HG03439 (cell line): ENCODE data around the gene TPGS2.
"Not testable (repeated sequence)": the region's sequence is repeated elsewhere in the genome, so short reads cannot be mapped to it uniquely, and the experiment has no call there.

Source experiments
- ATAC-seq: cut with Tn5 transposase; IDR thresholded peaks from one replicate; pipeline ENCODE4 v1.9.1; 2021; ENCODE audit warnings: mild to moderate bottlenecking, moderate library complexity; ENCODE audit not compliant: unreplicated experiment

Gene TPGS2

DNA sequence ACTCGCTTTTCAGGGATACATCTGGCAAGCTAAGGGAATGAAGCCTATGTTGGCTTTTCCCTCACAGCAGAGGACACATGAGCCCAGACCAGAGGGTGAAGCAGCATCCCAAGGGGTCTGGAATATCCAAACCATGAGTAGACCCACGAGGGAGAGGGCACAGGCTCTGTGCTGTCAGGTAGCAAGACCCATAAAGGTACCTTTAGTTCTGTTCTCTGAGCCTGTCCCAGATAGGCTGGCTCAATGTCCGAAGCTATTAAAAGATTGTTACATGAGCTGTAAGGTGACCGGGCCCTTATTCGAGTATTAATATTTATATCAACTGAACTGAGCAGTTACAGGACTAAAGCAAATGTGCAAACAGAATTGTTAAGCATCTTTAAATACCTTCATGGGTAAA is 52.2 kb downstream of the TPGS2 start:
- no peak for ATAC-seq

DNA sequence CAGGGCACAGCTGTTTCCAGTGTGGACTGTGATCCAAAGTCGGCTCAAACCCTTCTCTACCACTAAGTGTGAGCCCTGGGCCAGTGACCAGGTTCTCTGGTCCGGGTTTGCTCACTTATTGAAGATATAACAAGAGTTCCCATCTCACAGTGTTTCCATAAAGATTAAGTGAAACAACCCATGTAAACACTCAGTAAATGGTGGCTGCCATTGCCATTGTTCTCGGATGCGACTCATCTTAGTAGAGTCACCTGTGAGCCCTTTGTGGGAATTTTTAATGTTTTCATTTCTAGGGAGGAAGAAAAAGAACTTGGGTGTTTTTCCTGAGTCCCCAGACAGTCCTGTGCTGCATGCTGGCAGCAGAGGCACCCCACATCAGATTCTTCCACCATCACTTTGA is 53.4 kb downstream of the TPGS2 start:
- no peak for ATAC-seq

DNA sequence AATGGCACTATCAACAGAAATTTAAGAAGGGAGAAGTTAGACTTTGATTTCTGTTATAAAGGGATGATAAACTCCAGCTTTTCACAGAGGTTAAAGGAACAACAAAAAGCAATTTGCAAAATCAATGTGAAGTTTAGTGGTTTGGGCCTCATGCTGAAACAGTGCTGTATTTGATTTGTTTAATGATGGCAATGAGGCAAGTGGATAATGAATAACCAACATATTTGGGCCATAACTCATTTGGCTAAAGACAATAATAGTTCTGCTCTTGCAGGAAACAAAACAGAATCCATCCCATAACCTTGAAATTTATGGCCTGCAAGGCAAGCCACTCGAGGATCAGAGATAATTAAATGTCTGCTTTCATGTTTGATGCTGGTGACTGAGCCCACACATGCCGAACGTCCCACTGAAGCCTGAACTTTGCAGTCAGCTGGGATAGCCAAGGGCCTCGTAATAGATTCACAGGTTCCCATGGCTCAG is 56.5 kb downstream of the TPGS2 start:
- ATAC-seq: no peak

DNA sequence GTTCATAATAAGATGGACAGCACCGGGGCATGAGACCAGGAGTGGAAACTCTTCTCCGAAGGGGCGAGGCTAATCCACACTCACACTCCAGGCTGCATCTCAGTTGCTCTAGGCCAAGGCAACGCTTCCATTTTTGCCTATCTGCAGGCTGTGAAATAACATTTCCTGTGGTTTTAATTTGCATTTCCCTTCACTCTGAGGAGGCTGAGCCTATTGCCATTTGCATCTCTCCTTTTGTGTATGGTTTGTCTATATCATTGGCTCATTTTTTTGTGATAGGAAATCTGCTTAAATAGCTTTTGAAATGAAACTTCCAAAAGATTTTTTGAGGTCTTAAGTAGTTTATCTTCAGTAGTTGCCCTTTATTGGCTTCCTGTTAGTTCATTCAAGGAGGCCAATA is 57.6 kb downstream of the TPGS2 start:
- no peak for ATAC-seq

DNA sequence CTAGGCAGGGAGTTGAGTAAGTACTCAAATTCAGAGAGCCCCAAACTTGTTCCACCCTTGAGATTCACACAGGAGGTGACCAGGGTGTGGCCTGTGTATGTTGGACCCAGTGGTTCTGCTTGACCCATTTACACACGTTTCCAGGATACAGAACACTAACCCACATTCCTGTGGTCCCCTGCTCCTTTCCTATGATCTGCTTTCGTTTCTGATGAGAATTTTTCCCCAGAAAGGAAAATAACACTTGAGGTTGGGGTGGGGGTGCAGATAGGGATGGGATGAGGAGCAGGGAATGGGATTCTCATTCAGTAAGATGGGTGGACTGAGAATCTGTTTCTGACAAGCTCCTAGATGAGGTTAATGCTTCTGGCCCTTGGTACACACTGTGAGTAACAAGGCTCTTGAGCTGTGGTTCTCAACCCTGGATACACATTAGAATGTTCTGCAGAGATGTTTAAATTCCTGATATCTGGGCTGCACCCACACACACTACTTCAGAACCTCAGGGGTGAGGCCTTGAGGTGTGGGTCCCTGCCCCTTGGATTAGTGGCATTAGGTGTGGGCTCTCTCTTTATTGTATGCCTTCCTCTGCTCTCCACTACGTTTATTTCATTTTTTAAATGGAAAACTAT is 58.4 kb downstream of the TPGS2 start:
- no peak for ATAC-seq

DNA sequence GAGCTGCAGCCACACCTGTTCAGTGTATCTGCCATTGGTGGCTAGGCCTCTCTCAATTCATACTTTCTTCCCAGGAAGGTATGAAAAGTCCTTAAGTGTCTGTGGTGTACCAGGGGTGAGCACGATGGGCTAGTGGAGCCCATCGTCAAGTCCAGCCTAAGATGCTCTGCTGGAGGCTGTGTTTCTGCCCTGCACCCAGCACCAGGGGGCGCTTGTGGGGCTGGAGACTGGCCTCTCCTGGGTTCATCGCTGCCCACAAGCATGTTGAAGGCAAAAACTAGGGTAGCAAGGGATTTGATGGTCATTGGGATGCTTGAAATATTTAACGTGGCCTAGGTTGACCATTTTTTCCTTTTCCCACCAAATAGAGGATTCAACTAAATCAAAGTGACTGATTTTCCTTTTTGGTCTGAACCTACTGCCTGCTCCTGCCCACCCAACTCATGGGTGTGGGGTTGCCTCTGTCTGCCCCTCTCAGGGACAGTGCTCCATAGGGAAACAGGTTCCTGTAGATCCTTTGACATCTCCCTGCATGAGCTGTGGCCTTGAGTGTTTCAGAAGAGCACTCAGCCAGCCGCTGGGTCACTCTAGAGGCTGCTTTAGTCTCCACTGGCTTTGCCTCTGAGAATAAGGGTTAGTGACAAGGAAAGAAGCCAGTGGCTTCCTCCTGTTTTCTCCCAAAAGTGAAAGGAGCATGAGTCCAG is 59.0 kb downstream of the TPGS2 start:
- no peak for ATAC-seq

DNA sequence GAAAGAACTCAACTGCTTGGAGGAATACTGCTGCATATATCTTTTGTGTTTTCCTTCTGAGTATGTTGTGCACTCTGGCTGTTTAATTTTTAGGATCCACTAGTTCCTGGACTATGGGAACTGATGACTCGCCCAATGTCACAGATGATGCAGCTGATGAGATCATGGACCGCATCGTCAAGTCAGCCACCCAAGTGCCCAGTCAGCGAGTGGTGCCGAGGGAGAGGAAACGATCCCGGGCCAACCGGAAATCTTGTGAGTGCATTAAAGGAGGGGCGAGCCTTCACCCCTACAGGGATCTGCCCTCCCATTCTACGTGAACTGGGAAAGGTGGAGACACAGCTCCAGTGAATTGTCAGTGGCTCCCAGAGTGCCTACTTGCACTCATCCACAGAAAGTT is 59.6 kb downstream of the TPGS2 start:
- ATAC-seq: no peak

DNA sequence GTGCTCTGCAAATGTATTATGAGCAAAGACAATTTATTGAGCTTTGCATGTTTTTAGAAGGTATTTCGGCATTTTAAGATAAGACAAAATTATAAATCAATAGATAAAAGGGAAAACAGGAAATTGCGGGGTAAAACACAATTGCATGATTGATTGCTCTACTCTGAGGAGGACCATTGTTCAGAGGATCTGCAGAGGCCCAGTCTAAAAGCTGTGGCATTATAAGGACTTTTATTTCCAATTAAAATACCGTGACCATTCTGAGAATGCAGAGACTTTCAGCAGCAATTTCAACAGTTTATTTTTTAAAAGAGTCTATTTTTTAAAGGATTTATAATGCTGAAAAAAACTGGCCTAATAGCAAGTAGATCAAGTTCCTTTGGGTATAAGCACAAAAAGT is 62.0 kb downstream of the TPGS2 start:
- ATAC-seq: no peak

DNA sequence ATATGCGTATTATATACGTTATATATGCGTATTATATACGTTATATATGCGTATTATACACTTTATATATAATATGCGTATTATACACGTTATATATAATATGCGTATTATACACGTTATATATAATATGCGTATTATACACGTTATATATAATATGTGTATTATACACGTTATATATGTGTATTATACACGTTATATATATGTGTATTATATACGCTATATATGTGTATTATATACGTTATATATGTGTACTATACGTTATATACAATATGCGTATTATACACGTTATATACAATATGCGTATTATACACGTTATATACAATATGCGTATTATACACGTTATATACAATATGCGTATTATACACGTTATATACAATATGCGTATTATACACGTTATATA is 65.8 kb downstream of the TPGS2 start:
- ATAC-seq: not testable (repeated sequence)

DNA sequence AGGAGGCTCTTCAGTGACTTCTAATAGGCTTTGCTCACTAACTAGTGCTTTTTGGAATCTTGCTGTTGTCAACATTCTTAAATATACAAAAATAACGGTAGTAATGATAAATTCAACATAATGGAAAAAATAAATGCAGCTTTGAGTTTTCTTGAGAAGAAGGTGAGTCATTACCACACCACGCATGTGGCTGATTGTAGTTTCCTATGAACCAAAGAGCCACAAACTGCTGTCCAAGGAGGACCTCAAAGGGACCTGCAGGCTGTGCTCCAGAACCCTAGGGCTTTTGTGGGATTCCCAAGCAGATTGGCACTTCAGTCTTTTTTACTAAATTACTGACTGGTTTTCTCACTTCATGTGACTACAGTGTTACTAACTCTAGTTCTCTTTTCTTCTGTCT is 66.7 kb downstream of the TPGS2 start:
- ATAC-seq: no peak

DNA sequence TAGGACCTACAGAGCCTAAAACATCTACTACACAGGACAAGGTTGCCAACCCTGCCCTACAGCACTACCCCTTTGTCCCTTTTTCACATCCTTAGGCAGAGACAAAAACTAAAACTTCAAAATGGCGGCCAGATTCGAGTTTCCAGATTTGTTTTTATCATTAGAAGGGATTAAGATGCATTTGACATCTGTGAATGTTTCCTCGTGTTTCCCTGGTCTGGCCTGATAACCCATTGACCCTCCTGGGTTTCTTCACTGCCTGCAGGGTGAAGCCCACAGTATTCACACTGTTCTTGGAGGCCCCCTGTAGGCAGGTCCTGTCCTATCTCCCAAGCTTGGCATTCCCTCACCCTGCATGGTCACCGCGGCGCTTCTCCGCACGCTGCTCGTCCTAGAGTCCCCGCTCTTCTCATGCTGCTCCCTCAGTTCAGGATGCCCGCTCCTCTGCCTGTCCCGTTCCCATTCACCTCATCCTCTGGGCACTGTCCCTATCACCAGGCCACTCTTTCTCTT is 67.6 kb downstream of the TPGS2 start:
- no peak for ATAC-seq

DNA sequence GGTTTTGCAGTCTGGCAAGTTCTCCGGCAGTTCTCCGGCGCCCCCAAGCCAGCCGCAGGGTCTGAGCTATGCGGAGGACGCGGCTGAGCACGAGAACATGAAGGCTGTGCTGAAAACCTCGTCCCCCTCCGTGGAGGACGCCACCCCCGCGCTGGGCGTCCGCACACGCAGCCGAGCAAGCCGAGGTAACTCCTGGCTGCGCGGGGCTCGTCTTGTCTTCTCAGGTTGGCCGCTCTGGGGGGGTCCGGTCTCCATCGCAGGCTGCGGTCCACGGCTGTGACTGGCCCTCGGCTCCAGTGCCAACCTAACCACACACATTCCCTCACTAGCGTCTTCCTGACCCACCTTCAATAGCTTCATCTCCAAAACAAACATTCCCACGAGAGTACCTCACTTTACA is 68.2 kb downstream of the TPGS2 start:
- no peak for ATAC-seq

DNA sequence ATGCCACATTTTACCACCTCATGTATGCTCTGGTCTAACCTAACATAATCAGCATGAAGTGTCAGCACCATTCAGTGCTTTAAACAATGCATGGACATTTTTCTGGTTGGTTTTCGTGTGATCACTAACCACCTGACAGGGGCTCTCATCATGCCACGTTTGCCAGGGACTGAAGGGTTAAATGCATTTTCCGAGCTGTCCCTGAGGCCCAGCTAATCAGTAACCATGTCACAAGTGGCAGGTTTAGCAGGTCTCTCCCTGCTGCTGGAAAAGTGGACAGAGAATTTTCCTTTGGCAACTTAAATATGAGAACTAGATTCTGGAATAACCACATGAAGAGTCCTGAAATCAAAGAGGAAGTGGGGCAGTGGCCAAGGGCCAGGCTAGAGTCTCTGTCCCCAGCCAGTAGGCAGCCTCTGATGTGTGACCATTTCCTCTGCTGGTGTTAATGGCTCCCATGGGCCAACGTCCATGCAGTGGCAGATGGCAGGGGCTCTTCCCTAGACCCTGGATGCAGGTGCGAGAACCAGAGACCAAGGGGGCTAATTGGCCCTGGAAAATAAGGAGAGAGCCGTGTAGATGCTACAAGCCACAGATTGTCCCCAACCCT is 69.5 kb downstream of the TPGS2 start:
- no peak for ATAC-seq

DNA sequence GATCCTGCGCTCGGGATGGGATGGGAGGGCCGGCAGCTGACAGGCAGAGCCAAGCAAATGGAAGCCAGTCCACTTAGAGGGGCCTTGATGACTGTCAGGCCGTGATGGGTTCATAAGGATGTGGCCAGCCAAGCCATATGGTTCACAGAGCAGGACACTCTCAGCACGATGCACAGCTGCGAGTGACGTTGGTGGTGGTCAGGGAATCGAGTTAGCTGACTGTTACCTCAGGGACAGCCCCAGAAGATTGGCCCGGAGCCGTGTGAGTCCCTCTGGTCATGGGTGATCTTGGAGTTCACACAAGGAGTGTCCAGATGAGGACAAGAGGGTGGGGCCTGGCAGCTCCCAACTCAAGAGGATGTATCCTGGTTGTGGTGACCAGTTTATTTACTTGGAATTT is 70.2 kb downstream of the TPGS2 start:
- ATAC-seq: no peak

DNA sequence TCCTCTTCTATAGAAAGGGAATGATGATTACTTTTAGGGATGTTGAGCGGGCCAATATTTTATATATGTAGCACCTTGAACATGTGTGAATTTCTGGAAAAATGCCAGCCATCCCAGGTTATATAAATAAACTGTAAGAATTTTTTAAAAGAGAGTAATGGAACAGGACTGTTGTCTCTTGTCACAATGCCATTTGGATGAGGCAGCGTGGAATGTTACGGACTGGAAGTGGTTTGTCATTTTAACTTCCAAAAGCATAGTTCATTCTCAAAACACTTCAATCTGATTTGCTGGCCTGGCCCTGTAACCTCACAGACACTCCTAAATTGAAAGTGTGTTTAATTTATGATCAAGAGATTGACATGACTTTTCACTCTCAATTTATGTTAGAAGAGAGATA is 70.8 kb downstream of the TPGS2 start:
- no peak for ATAC-seq

DNA sequence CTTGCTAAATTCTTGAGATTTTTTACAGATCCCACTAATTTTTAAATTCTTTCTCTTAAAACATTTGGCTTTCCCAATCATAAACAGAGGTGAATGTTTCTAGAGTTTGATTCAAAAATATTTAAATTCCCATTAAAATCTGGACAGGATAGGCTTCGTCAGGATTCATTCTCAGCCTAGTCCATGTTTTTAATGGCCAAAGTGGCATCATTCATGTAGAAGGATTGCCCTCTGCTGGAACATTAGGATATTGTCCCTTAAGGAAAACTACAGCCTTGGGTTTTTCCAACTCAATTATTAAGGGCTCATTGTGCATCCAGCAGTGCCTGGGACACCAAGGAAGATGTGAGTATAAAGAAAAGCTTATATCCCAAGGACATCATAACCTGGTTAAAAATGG is 71.7 kb downstream of the TPGS2 start:
- no peak for ATAC-seq

DNA sequence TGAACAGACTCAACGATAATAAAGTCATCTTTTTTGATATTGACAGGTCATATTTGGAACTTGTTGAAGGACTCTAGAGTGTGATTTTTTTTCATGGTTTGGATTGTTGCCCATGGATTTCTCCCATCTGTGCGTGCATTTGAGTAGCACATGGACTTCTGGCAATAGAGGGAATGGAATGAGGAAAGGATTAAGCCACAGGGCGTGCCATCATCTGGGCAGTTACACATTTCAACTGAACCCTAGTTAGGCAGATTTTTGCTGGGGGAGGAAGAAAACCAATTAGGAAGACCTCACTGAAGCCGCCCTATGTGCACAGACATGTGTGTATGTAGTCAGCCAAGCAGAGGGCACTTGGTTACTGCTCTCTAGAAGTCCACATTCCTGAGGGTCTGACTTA is 72.6 kb downstream of the TPGS2 start:
- no peak for ATAC-seq

DNA sequence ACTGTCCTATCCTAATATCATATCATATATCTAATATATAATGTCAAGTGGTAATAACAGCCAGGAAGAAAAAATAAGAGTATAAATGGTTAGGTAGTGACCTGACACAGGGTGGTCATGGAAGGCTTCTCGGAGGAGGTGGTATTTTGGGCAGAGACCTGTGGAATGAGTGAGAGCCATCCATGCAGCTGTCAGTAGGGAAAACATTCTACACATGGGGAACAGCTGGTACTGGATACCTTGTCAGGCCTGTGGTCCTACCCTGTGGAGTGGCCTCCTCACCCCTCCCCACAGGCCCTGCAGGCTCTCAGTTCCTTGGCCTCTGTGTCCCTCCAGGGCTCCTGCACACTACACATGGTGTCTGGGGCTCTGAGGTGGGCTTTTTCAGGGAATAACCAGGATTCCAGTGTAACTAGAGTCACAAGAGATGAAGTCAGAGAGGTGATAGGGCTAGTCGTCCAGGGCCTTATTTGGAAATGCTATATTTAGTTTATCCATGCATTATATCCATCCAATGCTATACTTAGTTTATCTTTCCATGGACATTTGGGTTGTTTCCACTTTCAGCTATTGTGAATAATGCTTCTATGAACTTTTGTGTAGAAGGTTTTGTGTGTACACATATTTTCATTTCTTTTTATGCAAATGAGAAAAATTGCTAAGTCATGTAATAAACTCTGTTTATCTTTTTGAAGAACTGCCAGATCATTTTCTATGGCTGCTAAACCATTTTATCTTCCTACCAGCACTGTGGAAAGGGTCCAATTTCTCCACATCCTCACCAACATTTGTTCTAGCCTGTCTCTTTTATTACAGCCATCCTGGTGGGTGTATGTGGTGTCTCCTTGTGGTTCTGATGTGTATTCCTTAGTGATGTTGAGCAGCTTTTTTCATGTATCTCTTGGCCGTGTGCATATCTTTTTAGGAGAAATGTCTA is 75.6 kb downstream of the TPGS2 start:
- ATAC-seq: no peak

DNA sequence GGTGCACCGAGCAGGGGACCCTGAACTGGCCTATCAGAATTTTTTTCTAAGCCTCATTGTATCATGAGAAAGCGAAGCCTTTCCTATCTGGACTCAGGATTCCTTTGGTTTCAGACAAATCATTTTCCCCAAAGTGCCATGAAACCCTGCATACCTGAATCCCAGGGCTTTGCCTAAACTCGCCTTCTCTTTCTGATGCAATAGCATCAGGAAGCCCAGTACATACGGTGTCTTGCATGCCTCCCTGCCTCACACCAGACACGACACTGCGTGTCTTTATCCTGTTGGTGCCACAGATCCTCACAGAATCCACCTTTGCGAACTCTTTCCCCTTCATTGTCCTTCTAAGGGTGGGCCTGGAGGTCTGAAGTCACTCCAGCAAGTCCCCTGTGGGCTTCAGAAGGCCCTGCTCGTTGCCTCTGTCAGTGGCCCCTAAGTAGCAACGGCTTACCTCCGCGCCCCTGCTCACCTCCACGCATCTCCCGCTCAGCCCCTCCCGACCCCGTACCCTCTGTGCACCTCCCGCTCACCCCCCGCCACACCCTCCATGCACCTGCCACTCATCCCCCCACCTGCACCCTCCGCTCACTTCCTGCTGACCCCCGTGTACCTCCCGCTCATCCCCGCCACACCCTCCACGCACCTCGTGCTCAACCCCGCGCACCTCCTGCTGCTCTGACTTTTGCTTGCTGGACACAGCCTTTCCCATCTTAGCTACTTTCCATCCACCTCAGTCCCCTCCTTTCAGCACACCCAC is 83.4 kb downstream of the TPGS2 start:
- ATAC-seq: no peak

DNA sequence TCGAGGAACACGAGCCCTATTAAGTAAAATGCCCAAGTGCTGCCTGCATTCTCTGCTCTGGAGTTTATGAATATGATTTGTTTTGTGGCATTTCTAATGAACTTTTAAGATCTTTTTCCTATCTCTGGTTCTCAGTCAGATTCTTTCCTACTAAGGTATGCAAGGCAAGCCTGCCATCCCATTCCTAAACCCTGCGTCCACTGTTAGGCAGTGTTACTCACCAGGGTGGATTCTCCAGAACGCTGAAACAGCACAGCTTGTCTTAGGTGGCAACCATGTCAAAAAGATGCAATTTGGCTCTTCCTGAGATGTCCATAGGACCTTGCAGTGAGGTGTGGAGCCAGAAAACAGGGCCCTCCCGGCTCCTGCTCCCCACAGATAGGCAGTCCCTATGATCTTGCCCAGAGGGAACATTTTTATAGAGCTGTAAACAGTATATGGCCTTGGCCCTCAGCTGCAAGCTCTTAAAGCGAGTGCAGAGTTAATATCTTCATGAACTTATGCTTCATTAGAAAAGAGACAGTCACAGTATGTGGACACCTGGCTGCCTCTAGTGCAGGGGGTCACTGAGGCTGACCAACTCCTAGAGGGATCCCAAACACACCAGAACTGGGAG is 84.4 kb downstream of the TPGS2 start:
- no peak for ATAC-seq
